ENCODE results near the gene ANKRD27.

The ANKRD27 gene

GRCh38 chr19:32555786-32556185, 119.2 kb downstream of the ANKRD27 start:
- no peak for DNase-seq (ENCODE audit: low read depth in 2 of 2)

- no peak for DNase-seq (ENCODE audit: low read depth in 2 of 2)
Observed at GRCh38 chr19:32550666-32551065, 124.3 kb downstream of the ANKRD27 start.

Data from stimulated activated CD4-positive, alpha-beta T cell treated with anti-CD3 and anti-CD28 coated beads, Interleukin-1b, Interleukin-23, amount 100 ng/mL, for 4 hours (primary cell).